GM10248 (cell line): ENCODE results near the gene EEPD1.
"Not testable (repeated sequence)": the region's sequence is repeated elsewhere in the genome, so short reads cannot be mapped to it uniquely, and the experiment has no call there.

Source experiments
- CTCF ChIA-PET: fragments of 300-600 bp; sonication (Branson Sonifier 250); formaldehyde crosslinking; extraction: SDS; loops from one replicate; lab custom pipeline; 2021; ENCODE audit warnings: antibody characterized with exemption; lab: Yijun Ruan, JAX
- POLR2A ChIA-PET: fragments of 350-650 bp; sonication (Branson Sonifier 250); formaldehyde crosslinking; extraction: SDS; loops from one replicate; lab custom pipeline; 2020; ENCODE audit warnings: antibody characterized with exemption; lab: Yijun Ruan, JAX
- DNase-seq: peaks from one replicate; pipeline ENCODE4 v3.0.0; 2012; ENCODE audit errors: extremely low spot score
- CTCF ChIP-seq: IDR thresholded peaks from 2 replicates; pipeline ENCODE4 v1.5.1; 2012; ENCODE audit warnings: mild to moderate bottlenecking, low read depth; ENCODE audit errors: extremely low read depth, missing control alignments, control extremely low read depth

EEPD1 gene

GRCh38 chr7:36232971-36233550 lies 80.0 kb downstream of the EEPD1 start:
- CTCF ChIA-PET, result interaction anchor here (0.8 to 1.3 kb wide), 2 partner anchors 12 to 59 kb away, joined by 3 read pairs; no protein-coding TSS in a partner anchor
- no peak for TF ChIP-seq CTCF
- POLR2A ChIA-PET, result no interaction called here
- DNase-seq, result no peak

DNA sequence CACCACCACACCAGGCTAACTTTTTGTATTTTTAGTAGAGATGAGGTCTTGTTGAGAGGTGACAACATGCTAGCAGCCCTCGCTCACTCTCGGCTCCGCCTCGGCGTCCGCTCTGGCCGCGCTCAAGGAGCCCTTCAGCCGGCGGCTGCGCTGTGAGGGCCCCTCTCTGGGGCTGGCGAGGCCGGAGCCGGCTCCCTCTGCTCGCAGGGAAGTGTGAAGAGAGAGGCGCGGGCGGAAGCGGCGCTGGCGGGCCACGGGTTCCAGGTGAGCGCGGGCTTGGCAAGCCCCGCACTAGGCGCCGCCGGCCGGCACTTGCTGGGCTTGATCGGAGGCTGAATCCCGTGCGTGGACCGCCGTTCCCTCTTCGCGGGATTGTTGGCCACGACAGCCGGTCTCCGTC lies 83.0 kb downstream of the EEPD1 start:
- POLR2A ChIA-PET, result no interaction called here
- no peak for DNase-seq
- CTCF ChIA-PET, result interaction anchor here (1.0 to 1.5 kb wide), 3 partner anchors 11 to 14 kb away, joined by 3 read pairs; no protein-coding TSS in a partner anchor

GRCh38 chr7:36238138-36238537 lies 85.1 kb downstream of the EEPD1 start:
- POLR2A ChIA-PET, result no interaction called here
- CTCF ChIA-PET, result no interaction called here
- DNase-seq, result no peak
- TF ChIP-seq CTCF, result no peak

More for the DNA sequence above, 83.0 kb downstream of the EEPD1 start:
- no peak for TF ChIP-seq CTCF

GRCh38 chr7:36243356-36243755 lies 90.3 kb downstream of the EEPD1 start:
- CTCF ChIA-PET, POLR2A ChIA-PET, DNase-seq: not testable (repeated sequence)

- CTCF ChIA-PET, POLR2A ChIA-PET, DNase-seq: not testable (repeated sequence)
Measured at GRCh38 chr7:36244001-36244400, 90.9 kb downstream of the EEPD1 start.

DNA sequence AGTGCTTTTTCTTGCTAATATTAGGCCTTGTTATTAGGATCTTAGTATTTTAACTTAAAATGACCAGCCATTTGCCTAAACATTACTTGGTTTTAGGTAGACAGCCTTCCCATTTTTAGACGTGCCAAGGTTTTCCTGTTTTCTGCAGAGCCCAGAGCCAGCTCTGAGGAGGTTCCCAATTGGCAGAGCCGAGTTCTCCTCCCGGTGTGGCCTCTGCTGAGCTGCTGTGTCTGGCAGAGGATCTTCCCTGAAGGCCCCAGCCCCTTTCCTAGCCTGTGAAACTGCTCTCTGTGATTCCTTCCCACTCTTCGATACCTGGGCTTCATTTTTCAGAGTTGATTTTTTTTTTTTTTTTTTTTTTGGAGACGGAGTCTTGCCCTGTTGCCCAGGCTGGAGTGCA lies 91.4 kb downstream of the EEPD1 start:
- no peak for TF ChIP-seq CTCF
- ChIA-PET POLR2A (no interaction called here), CTCF (interaction anchor here (0.9 kb wide), 1 partner anchor 10 kb away, joined by 3 read pairs; no protein-coding TSS in a partner anchor)
- no peak for DNase-seq

- ChIA-PET POLR2A (no interaction called here), CTCF (interaction anchor here (1.1 to 1.3 kb wide), 2 partner anchors 13 to 16 kb away, joined by 3 to 6 read pairs; no protein-coding TSS in a partner anchor)
- TF ChIP-seq CTCF, result no peak
- DNase-seq, result no peak
Measured at GRCh38 chr7:36245684-36246299, 92.7 kb downstream of the EEPD1 start.

DNA sequence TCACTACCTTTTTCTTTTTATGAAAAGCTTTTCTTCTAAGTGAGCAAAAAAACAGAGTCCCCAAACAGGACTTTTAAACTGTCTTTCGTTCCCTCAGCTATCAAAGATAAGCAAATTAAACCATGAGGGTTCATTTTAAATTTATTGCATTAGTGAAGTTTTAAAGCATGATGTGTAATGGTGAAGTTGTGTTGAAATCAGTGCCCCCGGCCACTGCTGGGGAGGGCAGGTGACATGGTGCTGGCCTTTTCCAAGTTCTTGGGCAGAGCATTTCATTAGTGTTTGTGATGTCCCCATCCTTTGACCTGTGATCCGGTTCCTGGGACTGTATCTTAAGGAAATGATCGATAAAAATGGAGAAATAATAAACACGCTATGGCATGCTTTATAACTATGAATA lies 96.0 kb downstream of the EEPD1 start:
- no peak for TF ChIP-seq CTCF
- CTCF ChIA-PET, result interaction anchor here (1.4 kb wide), 1 partner anchor 11 kb away, joined by 3 read pairs; no protein-coding TSS in a partner anchor

More for the DNA sequence above, 96.0 kb downstream of the EEPD1 start:
- no peak for DNase-seq
- POLR2A ChIA-PET, result interaction anchor here (0.7 kb wide), 1 partner anchor 647 kb away, joined by 4 read pairs; no protein-coding TSS in a partner anchor
